GM12892 (cell line): ENCODE data around the gene MAGEB2.

Experiments used
- POLR2A ChIP-seq: IDR thresholded peaks from 2 replicates; pipeline ENCODE4 v1.6.1; 2011; ENCODE audit warnings: low read depth, low read length, control low read depth
- TAF1 ChIP-seq: IDR thresholded peaks from 2 replicates; pipeline ENCODE4 v1.6.1; 2011; ENCODE audit warnings: low read depth, mild to moderate bottlenecking, control low read depth, low read length, borderline replicate concordance

DNA sequence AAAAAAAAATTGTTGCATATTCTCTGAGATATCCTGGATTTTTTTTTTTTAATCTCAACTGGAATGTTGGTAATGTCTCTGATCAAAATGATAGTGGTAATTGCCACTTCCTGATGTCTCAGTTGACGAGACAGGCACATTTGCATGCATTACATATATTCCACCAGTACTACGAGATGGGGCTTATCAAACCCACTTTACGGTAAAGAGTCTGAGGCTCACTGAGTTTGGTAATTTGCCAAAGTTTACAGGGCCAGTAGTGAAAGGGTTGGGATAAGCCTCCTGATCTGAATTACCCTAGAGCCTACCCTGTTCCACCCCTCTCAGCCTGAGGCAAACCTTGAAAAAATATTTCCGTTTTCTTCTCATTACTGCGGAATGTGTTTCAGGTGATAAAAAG, 5.3 kb downstream of the MAGEB2 start:
- TF ChIP-seq POLR2A (no peak), TAF1 (no peak)
